ENCODE results near the gene RAP1GDS1. TPM values are rescaled to one million over a fixed set of nuclear protein-coding genes. Genes with fewer than 3 reads are reported as not detected.
A peak's percentile ranks its signal among the peaks of the same experiment; 100 is the strongest.
"Not testable (repeated sequence)": the region's sequence is repeated elsewhere in the genome, so short reads cannot be mapped to it uniquely, and the experiment has no call there.

RAP1GDS1 gene
- total RNA-seq: 51.9 TPM

DNA sequence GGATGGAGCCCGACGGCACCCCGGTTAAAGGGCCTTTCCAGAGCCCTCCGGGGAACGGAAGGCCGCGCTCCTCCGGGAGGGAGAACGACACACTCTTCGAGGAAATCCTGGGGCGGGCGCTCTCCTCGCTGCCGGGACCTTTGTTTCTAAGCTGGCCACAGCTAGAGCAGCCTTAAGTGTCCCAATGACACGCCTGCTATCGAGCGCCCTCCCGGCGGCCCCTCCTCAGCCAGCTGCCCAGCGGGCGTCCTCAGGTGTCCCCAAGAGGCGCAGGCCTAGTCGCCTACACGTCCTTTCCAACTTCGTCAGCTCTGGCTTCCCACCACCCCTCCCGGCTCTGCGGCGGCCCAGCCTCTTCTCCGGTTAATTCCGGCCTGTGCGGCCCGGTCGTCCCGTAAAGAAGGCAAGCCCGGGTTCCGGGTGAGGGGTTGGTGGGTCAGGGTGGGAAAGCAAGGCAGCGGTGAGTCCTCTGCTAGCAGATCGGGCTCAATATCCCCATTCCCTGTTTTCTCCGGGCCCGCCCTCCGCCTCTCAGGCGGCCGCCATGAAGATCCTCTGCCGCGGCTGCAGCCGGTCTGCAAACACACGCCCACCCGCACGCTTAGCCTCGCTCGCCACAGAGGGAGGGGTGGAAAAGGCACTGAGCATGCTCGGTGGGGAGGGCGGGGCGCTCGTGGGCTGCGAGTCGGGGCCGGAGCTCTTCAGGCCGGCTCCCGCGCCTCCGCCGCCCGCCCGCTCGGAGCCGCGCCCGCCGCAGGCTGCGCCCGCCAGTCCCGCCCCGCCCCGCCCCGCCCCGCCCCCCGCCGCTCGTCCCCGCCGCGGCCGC lies at the start of gene RAP1GDS1:
Gene RAP1GDS1, plus strand, starts transcription at position 806 of the 826 bp plus-strand sequence. CDS start 182 bp downstream, outside the sequence.
- DNase-seq: peak; percentile 99

DNA sequence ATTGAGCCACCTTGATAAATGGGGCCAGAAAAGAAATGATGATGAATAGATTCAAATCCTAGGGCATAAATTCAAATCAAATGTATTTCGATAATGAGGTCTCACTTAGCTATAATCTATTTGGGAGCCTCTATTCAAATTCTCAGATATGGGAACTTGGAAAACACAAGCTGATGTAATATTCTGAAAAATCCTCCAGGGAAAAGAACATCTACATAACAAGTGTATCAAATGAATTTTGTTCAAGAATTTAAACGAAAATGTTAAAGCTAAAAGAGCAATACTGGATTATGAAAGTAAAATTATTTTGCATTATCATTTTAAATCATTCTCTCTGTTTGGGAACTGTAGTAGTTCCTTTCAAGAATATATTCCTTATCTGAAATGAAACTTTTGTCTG lies 38.9 kb upstream of the RAP1GDS1 start:
- DNase-seq: no peak

DNA sequence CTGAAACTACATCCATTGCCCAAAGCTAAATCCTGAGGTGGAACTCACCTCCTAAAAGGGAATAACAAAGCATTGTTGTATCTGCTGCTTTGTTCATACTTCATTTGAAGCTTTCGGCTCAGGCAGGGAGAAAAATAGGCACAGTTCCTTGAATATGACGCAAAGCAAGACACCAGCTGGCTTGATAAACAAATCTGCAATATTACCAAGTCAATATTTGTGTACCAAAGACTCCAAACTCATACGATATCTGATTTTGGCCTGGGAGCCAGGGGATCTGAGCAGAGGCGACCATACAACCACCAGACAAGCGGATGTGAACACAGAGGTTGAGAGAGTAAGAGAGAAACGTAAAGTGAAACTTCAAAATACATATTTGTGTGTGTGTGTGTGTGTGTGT lies 34.8 kb upstream of the RAP1GDS1 start:
- no peak for DNase-seq

GRCh38 chr4:98230961-98231360 lies 30.2 kb upstream of the RAP1GDS1 start:
- DNase-seq: no peak

DNA sequence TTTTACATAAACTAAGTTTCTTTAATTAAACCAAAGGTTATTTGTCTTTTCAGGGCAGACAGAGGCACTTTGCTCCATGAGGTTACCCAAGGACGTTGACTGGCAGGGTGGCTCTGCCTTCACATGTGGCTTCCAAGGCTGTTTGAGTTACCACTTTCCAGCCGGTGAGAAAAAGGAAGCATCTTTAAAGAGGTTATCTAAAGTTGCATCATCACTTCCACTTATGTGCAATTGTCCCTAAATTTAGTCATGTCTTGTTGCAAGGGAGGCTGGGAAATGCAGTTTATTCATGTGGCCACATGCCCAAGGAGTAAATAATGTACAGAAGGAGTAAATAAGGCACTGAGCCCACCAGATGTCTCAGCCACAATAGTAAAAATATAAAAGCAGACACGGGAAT lies 29.0 kb upstream of the RAP1GDS1 start:
- no peak for DNase-seq

DNA sequence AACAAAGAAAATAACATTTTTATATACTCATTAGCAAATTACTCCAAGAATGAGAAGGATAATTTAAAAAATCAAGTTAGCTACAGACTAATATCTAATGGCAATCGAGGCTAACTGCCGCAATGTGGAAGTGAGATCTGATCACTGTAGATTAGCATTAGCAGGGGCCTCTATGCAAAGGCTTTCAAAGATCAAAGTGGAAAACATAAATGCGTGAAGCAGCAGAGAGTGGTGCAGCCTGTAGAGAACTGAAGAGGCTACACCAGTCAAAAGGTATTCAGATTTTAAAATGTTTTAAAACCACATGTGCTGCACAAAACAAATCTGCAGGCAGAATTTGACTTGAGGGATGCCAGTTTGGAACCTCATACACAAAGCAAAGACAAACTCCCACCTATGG lies 24.0 kb upstream of the RAP1GDS1 start:
- DNase-seq: no peak

DNA sequence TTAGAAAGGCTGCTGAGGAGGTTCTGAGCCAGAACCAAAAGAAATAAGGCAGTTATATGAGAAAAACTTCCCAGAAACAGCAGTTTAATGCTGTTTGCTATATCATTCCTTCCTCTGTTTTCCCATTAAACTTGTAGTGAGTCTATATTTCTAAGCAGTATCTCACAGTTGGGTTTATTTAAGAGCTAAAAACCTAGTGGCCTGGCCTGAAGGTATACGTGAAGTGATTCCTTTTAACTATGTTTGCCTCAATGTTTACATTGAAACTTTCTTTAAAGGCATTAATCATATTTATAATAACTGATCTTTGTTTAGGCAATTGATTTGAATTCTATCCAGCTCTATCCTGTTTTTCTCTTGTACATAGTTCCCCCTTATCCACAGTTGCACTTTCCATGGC lies 19.1 kb upstream of the RAP1GDS1 start:
- no peak for DNase-seq

DNA sequence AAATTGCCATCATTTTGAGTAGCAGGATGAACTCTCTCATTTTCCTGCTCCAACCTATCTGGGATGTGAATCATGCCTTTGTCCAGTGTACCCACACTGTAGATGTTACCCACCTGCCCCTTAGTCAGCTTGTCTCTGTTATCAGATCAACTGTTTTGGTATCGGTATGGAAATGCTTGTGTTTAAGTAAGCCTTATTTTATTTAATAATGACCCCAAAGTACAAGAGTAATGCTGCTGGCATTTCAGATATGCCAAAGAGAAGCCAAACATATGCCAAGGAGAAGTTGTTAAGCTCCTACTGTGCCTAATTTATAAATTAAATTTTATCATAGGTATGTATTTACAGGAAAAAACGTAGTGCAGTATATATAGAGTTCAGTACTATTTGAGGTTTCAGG lies 18.6 kb upstream of the RAP1GDS1 start:
- DNase-seq: no peak

- no peak for DNase-seq
Observed at GRCh38 chr4:98245226-98245625, 16.0 kb upstream of the RAP1GDS1 start.

DNA sequence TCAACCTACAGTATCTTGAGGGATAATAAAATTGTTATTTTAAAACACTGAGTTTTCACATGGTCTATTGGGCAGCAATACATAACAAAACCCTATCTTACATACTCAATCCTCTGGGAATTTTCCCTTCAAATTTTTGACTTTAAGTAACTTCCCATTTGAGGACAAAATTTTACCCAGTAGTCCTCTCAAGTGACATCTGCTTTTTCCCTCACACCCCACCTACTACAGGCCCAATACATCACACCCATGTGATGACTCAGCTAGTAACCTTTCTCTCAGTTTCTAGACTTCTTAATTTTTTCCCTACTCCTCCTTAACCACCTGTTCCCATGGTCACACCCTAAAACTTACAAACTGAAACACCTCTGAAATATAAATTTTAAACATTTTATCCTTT lies 12.2 kb upstream of the RAP1GDS1 start:
- no peak for DNase-seq

- DNase-seq: no peak
Observed at GRCh38 chr4:98249831-98250230, 11.4 kb upstream of the RAP1GDS1 start.

DNA sequence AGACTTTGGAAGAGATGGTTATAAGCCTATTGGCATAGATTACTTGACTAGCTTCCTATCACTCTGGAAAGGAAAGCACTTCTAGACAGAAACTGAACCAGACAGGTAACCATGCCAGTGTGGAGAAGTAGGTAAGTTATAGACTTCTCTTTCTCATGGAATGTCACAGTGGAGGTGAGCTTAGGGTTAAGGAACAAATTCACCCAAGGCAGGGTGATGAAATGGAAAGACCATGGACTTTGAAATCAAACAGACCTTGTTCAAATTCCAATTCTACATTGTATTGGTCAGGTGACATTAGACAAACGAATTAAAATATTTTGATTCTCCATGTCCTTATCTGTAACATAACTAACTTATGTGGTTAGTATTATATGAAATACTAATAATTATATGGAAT lies 7.7 kb upstream of the RAP1GDS1 start:
- no peak for DNase-seq

DNA sequence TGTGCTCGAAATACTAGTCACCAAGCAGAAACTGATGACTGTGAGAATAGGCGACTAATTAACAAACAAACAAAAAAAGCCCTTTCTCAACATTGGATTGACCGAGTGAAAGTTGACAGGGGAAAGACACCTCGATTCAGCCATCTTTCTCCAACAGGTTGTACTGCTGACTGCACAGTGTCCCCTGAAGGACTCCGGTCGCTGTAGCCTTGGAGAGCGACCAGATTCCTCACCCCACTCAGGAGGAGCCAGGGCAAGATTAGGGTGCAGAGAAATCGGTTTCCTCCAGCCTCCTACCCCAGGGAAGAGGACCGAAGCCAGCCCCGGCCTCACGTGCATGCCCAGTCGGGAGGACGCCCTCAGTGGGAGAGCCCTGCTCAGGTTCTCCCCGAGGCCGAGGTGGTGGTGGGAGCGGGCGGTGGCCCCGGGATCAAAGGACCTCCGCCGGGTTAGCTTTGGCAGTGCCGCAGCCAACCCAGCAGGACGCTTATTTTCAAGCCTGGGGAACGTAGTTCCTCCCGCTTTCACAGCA lies 1.1 kb upstream of the RAP1GDS1 start:
- no peak for DNase-seq

- DNase-seq: peak; percentile 75
Observed at GRCh38 chr4:98261405-98262291, 464 bp downstream of the RAP1GDS1 start.

GRCh38 chr4:98262431-98262830 lies 1.2 kb downstream of the RAP1GDS1 start:
- peak; percentile 44 for DNase-seq

DNA sequence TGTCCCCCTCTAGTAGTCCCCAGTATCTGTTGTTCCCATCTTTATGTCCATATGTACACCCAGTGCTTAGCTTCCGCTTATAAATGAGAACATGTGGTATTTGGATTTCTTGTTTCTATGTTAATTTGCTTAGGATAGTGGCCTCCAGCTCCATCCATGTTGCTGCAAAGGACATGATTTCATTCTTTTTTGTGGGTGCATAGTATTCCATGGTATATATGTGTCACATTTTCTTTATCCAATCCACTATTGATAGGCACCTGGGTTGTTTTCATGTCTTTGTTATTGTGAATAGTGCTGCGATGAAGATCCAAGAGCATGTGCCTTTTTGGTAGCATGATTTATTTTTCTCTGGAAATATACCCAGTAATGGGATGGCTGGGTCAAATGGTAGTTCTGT lies 6.3 kb downstream of the RAP1GDS1 start:
- DNase-seq: no peak

GRCh38 chr4:98275145-98275544 lies 14.0 kb downstream of the RAP1GDS1 start:
- no peak for DNase-seq

- no peak for DNase-seq
Observed at GRCh38 chr4:98283219-98284189, 22.3 kb downstream of the RAP1GDS1 start.

GRCh38 chr4:98284640-98285046 lies 23.5 kb downstream of the RAP1GDS1 start:
- DNase-seq: no peak

GRCh38 chr4:98285676-98286075 lies 24.5 kb downstream of the RAP1GDS1 start:
- no peak for DNase-seq

DNA sequence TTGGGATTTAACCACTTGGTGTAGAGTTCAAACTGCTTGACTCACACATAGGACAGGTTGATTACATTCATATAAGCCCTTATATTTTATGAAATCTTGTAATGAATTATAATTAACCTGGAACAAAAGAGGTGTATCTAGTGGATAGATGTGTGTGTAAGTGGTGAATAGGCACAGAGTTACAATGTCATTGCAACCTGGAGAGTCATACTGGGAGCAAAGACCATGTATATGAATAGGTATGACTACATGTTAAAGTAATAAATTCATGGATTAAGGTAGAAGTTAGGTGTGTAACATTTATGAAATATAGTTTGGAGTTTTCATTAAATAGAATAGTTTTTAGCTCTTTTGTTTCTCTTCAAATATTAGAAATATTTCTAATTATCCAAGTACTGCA lies 26.1 kb downstream of the RAP1GDS1 start:
- no peak for DNase-seq

GRCh38 chr4:98288671-98289070 lies 27.5 kb downstream of the RAP1GDS1 start:
- not testable (repeated sequence) for DNase-seq
